ENCODE data around the gene CHURC1. TPM values are rescaled to one million over a fixed set of nuclear protein-coding genes. Genes with fewer than 3 reads are reported as not detected.

The CHURC1 gene
- total and polyA plus RNA-seq, 2 of the 8 experiments (the other 6 are each of a cell fraction or from before 2014, with no cell fraction given): 50.2 to 59.3 TPM

DNA sequence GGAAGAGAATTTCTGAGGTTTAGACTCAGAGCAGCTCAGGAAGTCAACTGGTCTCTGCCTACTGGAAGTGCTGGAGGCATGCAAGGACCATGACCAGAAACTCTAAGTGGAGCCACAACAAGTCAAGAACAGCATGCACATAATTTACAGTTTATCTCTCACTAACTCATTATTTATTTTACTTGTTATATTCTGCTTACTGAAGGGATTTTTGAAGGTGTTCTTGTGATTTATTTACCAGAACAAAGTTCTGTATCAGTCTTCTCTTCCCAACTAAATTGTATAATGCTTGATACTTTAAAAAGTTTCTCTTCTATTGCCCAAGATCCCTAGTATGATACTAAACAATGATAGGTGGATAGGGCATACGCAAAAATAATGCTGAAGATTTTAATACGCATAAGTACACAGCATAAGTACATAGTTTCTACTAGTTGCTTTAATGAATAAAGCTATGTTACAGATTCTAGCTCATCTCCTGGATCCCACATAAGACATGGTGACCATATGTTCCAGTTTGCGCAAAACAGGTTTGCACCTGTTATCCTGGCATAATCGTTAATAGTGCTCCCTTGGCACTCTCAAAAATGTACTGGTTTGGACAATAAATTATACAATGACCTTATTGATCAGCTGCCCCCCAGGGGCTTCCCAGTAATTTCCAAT lies 22.9 kb upstream of the CHURC1 start:
- Histone ChIP-seq H2AFZ (ENCODE audit: low read length) (no peak overlapping the region), H2BK12ac (ENCODE audit: low read depth, low read length) (no peak overlapping the region), H2BK15ac (ENCODE audit: low read length) (no peak overlapping the region), H3K27ac (ENCODE audit: low read depth, low read length) (no peak overlapping the region), H4K8ac (ENCODE audit: extremely low read depth, insufficient read depth, low read length) (no peak overlapping the region), H3K4me1 (replicated peaks in 1 of 4; ENCODE audit: control insufficient read depth in 3 of 4, insufficient read depth in 4 of 4, low read length in 3 of 4) (no peaks in the 10 kb centered on the region), H4K20me1 (replicated peaks in 1 of 2; ENCODE audit: control insufficient read depth in 1 of 2, insufficient read depth in 2 of 2, low read length in 2 of 2) (no peaks in the 10 kb centered on the region), H2AK5ac (ENCODE audit: low read depth, low read length) (no peak overlapping the region), H3K18ac (ENCODE audit: extremely low read depth, low read length) (no peak overlapping the region), H3K9ac (replicated peaks in 1 of 4; ENCODE audit: extremely low read depth in 1 of 4, low read depth in 3 of 4, low read length in 3 of 4) (no peak overlapping the region), H3K4ac (replicated peaks; ENCODE audit: insufficient read length, low read depth, low read length) (no peak overlapping the region), H2BK5ac (ENCODE audit: low read depth, low read length) (no peak overlapping the region), H3K36me3 (ENCODE audit: control insufficient read depth in 2 of 4, insufficient read depth in 4 of 4, low read length in 3 of 4) (no peaks in the 10 kb centered on the region), H2BK120ac (replicated peaks; ENCODE audit: low read depth, low read length) (no peak overlapping the region), H3K4me3 (ENCODE audit: extremely low read depth in 1 of 4, insufficient read depth in 2 of 4, low read depth in 3 of 4, low read length in 4 of 4) (no peak overlapping the region), H3K23me2 (ENCODE audit: low read depth, low read length) (no peaks in the 10 kb centered on the region), H3K79me2 (ENCODE audit: control insufficient read depth in 1 of 2, insufficient read depth in 2 of 2, low read length in 2 of 2) (no peaks in the 10 kb centered on the region), H2BK20ac (ENCODE audit: low read length) (no peak overlapping the region), H3K56ac (replicated peaks; ENCODE audit: insufficient read length, low read depth, low read length) (no peak overlapping the region), H3K79me1 (ENCODE audit: low read depth, low read length) (no peaks in the 10 kb centered on the region), H4K91ac (replicated peaks; ENCODE audit: insufficient read length, low read length) (no peak overlapping the region), H3K9me3 (ENCODE audit: insufficient read depth in 2 of 2, low read depth in 1 of 2, low read length in 1 of 2) (no peaks in the 10 kb centered on the region), H3K14ac (ENCODE audit: insufficient read length) (no peak overlapping the region), H3K23ac (ENCODE audit: insufficient read length) (no peak overlapping the region), H3K27me3 (replicated peaks in 1 of 4; ENCODE audit: control insufficient read depth in 3 of 4, extremely low read depth in 1 of 4, insufficient read depth in 3 of 4, low read length in 3 of 4) (no peaks in the 10 kb centered on the region), H3K4me2 (ENCODE audit: insufficient read depth in 1 of 2, low read depth in 2 of 2, low read length in 2 of 2) (no peak overlapping the region), H4K5ac (ENCODE audit: insufficient read length, low read depth, low read length) (no peak overlapping the region)
- FAIRE-seq: no peak
- ChIA-PET CTCF (ENCODE audit: partially characterized antibody) (interaction anchor here (0.6 to 8.8 kb wide), 59 partner anchors 9 to 506 kb away, joined by 3 to 323 read pairs (median 4); partner anchors contain the start of genes FNTB and SPTB), POLR2A (ENCODE audit: partially characterized antibody) (interaction anchor here (0.7 to 1.0 kb wide), 3 partner anchors 67 to 89 kb away, joined by 3 to 4 read pairs (median 3); no protein-coding TSS in a partner anchor)
- WGBS, 2 experiments (ENCODE audit: extremely low coverage in 1 of 2, insufficient coverage in 1 of 2, insufficient read length in 1 of 2, insufficient replicate concordance in 2 of 2, low coverage in 1 of 2, low lambda C conversion rate in 2 of 2, missing lambda C conversion rate in 1 of 2): 96% methylated on average over 4 of the region's 4 CpGs; no CpG with 5 or more reads in 1 of the 2 experiments
- DNase-seq (ENCODE audit: low read depth in 1 of 2, low spot score in 2 of 2): no peak
- TF ChIP-seq POLR2AphosphoS5 (IDR thresholded peaks at IDR 0.05; ENCODE audit: low read depth, low read length) (no peak), CHD1 (IDR thresholded peaks at IDR 0.05; ENCODE audit: low read depth, low read length) (no peak), RAD21 (IDR thresholded peaks at IDR 0.05 in 1 of 2, conservative IDR thresholded peaks at IDR 0.05 in 1 of 2; ENCODE audit: low read depth in 2 of 2, low read length in 2 of 2) (no peak), EZH2 (IDR thresholded peaks at IDR 0.05; ENCODE audit: low read depth, low read length, severe bottlenecking) (no peak), HDAC2 (IDR thresholded peaks at IDR 0.05; ENCODE audit: borderline replicate concordance in 1 of 2, low read depth in 2 of 2, low read length in 2 of 2) (no peak), CBX8 (IDR thresholded peaks at IDR 0.05; ENCODE audit: borderline replicate concordance, low read depth, low read length) (no peak), SIX5 (IDR thresholded peaks at IDR 0.05; ENCODE audit: low read depth, low read length) (no peak), BCL11A (IDR thresholded peaks at IDR 0.05; ENCODE audit: low read depth in 2 of 2, low read length in 2 of 2) (no peak), KDM5A (IDR thresholded peaks at IDR 0.05; ENCODE audit: low read length) (no peak), SRF (IDR thresholded peaks at IDR 0.05; ENCODE audit: low read depth, low read length) (no peak), RBBP5 (IDR thresholded peaks at IDR 0.05; ENCODE audit: borderline replicate concordance, low read depth, low read length) (no peak)
